C4-2B (cell line): Measurements from ENCODE around the gene COL10A1.

Source experiments
- ZFX ChIP-seq: fragments of 450-650 bp; IDR thresholded peaks from 2 replicates; pipeline ENCODE4 v1.6.1; 2017
- TF ChIP-seq, protein P1 (sequence below): fragments of 450-650 bp; conservative IDR thresholded peaks from 2 replicates; pipeline ENCODE4 v1.5.1; 2017; ENCODE audit warnings: mild to moderate bottlenecking

DNA sequence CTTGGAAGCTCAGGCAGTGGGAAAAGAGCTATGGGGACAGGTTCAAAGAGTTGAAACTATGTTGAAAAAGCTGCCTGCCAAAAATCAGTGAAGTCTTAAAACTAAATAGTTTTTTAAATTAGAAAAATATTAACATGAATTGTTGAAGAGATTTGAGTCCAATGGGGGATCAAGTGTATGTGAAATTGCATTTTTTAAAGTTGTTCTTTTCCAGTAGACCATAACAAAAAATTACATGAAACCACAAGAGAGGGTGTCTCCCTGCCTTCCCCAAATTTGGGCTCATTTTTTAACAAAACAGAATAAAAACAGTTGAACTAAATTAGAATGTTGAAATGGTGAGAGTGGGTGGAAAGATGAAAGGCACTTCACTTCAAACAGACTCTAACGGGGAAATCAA, 31.5 kb upstream of the COL10A1 start:
- TF ChIP-seq, protein P1, sequence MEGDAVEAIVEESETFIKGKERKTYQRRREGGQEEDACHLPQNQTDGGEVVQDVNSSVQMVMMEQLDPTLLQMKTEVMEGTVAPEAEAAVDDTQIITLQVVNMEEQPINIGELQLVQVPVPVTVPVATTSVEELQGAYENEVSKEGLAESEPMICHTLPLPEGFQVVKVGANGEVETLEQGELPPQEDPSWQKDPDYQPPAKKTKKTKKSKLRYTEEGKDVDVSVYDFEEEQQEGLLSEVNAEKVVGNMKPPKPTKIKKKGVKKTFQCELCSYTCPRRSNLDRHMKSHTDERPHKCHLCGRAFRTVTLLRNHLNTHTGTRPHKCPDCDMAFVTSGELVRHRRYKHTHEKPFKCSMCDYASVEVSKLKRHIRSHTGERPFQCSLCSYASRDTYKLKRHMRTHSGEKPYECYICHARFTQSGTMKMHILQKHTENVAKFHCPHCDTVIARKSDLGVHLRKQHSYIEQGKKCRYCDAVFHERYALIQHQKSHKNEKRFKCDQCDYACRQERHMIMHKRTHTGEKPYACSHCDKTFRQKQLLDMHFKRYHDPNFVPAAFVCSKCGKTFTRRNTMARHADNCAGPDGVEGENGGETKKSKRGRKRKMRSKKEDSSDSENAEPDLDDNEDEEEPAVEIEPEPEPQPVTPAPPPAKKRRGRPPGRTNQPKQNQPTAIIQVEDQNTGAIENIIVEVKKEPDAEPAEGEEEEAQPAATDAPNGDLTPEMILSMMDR: no peak
- no peak for TF ChIP-seq ZFX
